Measurements from ENCODE around the gene ATP6V0B. TPM values are rescaled to one million over a fixed set of nuclear protein-coding genes. Genes with fewer than 3 reads are reported as not detected.

ATP6V0B gene
- polyA plus RNA-seq, 1 donor from 2014 or later: 580 TPM

- Histone ChIP-seq H3K4me2 (ENCODE audit: low read length) (no peak overlapping the region), H3K9me3 (ENCODE audit: low read length) (no peaks in the 10 kb centered on the region), H3F3A (ENCODE audit: insufficient read depth, low read length, poor library complexity, severe bottlenecking) (no peaks in the 10 kb centered on the region), H3K27me3 (ENCODE audit: insufficient read depth, low read depth, low read length) (no peaks in the 10 kb centered on the region), H3K9me2 (ENCODE audit: insufficient read depth, low read length) (no peaks in the 10 kb centered on the region), H3K79me2 (replicated peaks; ENCODE audit: insufficient read depth, low read length) (no peaks in the 10 kb centered on the region), H4K20me1 (ENCODE audit: insufficient read depth) (no peaks in the 10 kb centered on the region), H3K36me3 (ENCODE audit: insufficient read depth, low read length) (no peaks in the 10 kb centered on the region), H2AFZ (ENCODE audit: low read depth, low read length) (no peak overlapping the region), H3K4me3 (ENCODE audit: low read length) (no peak overlapping the region), H3K27ac (ENCODE audit: low read length) (no peak overlapping the region), H3K9ac (ENCODE audit: low read length) (no peak overlapping the region)
- TF ChIP-seq MXI1 (conservative IDR thresholded peaks at IDR 0.05; ENCODE audit: poor library complexity, severe bottlenecking) (no peak), TAF1 (IDR thresholded peaks at IDR 0.05; ENCODE audit: low read depth) (no peak), CTCF (IDR thresholded peaks at IDR 0.05; ENCODE audit: poor library complexity, severe bottlenecking) (no peak), SMC3 (conservative IDR thresholded peaks at IDR 0.05; ENCODE audit: poor library complexity) (no peak), EP300 (conservative IDR thresholded peaks at IDR 0.05; ENCODE audit: poor library complexity, severe bottlenecking) (no peak), REST (IDR thresholded peaks at IDR 0.05; ENCODE audit: borderline replicate concordance) (no peak), RAD21 (conservative IDR thresholded peaks at IDR 0.05) (no peak), EZH2 (IDR thresholded peaks at IDR 0.05; ENCODE audit: borderline replicate concordance, insufficient read depth, low read length, poor library complexity, severe bottlenecking) (no peak), POLR2AphosphoS5 (IDR thresholded peaks at IDR 0.05) (no peak)
Measured at GRCh38 chr1:44002165-44002564, 27.4 kb downstream of the ATP6V0B start.

- H3K9ac ChIP-seq (ENCODE audit: low read length): no peak overlapping the region
- H3K36me3 ChIP-seq (ENCODE audit: insufficient read depth, low read length): no peaks in the 10 kb centered on the region
- no peak overlapping the region for H3K27ac ChIP-seq (ENCODE audit: low read length)
Measured at GRCh38 chr1:44002606-44003157, 27.9 kb downstream of the ATP6V0B start.

More at GRCh38 chr1:44002606-44003157, 27.9 kb downstream of the ATP6V0B start:
- H3K9me3 ChIP-seq (ENCODE audit: low read length): no peaks in the 10 kb centered on the region
- H3K79me2 ChIP-seq (replicated peaks; ENCODE audit: insufficient read depth, low read length): no peaks in the 10 kb centered on the region
- no peaks in the 10 kb centered on the region for H3K27me3 ChIP-seq (ENCODE audit: insufficient read depth, low read depth, low read length)
- no peak overlapping the region for H3K4me3 ChIP-seq (ENCODE audit: low read length)
- TF ChIP-seq RAD21 (conservative IDR thresholded peaks at IDR 0.05) (no peak), MXI1 (conservative IDR thresholded peaks at IDR 0.05; ENCODE audit: poor library complexity, severe bottlenecking) (no peak), REST (IDR thresholded peaks at IDR 0.05; ENCODE audit: borderline replicate concordance) (no peak), CTCF (IDR thresholded peaks at IDR 0.05; ENCODE audit: poor library complexity, severe bottlenecking) (no peak), TAF1 (IDR thresholded peaks at IDR 0.05; ENCODE audit: low read depth) (no peak)
- no peaks in the 10 kb centered on the region for H3F3A ChIP-seq (ENCODE audit: insufficient read depth, low read length, poor library complexity, severe bottlenecking)
- H4K20me1 ChIP-seq (ENCODE audit: insufficient read depth): no peaks in the 10 kb centered on the region
- no peaks in the 10 kb centered on the region for H3K9me2 ChIP-seq (ENCODE audit: insufficient read depth, low read length)
- no peak overlapping the region for H3K4me2 ChIP-seq (ENCODE audit: low read length)
- no peak overlapping the region for H2AFZ ChIP-seq (ENCODE audit: low read depth, low read length)

All from neural cell (in vitro differentiated cells).